GM19372 (cell line): ENCODE measurements around the gene ZNF485.
"Not testable (repeated sequence)": the region's sequence is repeated elsewhere in the genome, so short reads cannot be mapped to it uniquely, and the experiment has no call there.

Experiments
- ATAC-seq: cut with Tn5 transposase; IDR thresholded peaks from one replicate; pipeline ENCODE4 v1.9.1; 2021; ENCODE audit warnings: mild to moderate bottlenecking, low read depth, moderate library complexity; ENCODE audit not compliant: unreplicated experiment

Gene ZNF485

GRCh38 chr10:43606323-43607198 is at the start of gene ZNF485:
TSS of gene ZNF485 (plus strand) at chr10:43606438. CDS start at chr10:43607051, 613 bp downstream.
- ATAC-seq, result peak; percentile 99

GRCh38 chr10:43557214-43557613 is 49.0 kb upstream of the ZNF485 start:
- ATAC-seq, result no peak

GRCh38 chr10:43569681-43570080 is 36.6 kb upstream of the ZNF485 start:
- no peak for ATAC-seq

- ATAC-seq, result no peak
Measured at GRCh38 chr10:43570971-43571370, 35.3 kb upstream of the ZNF485 start.

GRCh38 chr10:43573250-43574000 is 32.8 kb upstream of the ZNF485 start:
- no peak for ATAC-seq

GRCh38 chr10:43574001-43574892 is 32.0 kb upstream of the ZNF485 start, which contains the start of gene ZNF239:
TSS of gene ZNF239 (minus strand) at chr10:43574616. CDS start at chr10:43558079, 16,537 bp downstream.
- peak; percentile 97 for ATAC-seq

- no peak for ATAC-seq
Measured at GRCh38 chr10:43574906-43575305, 31.3 kb upstream of the ZNF485 start.

GRCh38 chr10:43576062-43576461 is 30.2 kb upstream of the ZNF485 start:
- ATAC-seq, result no peak

- no peak for ATAC-seq
Measured at GRCh38 chr10:43576580-43576979, 29.7 kb upstream of the ZNF485 start.

GRCh38 chr10:43584051-43584450 is 22.2 kb upstream of the ZNF485 start:
- ATAC-seq, result no peak

GRCh38 chr10:43585046-43585445 is 21.2 kb upstream of the ZNF485 start:
- no peak for ATAC-seq

GRCh38 chr10:43585981-43586729 is 20.1 kb upstream of the ZNF485 start:
- no peak for ATAC-seq

- ATAC-seq, result not testable (repeated sequence)
Measured at GRCh38 chr10:43586730-43587115, 19.5 kb upstream of the ZNF485 start.

GRCh38 chr10:43591303-43591904 is 14.8 kb upstream of the ZNF485 start:
- no peak for ATAC-seq

GRCh38 chr10:43594944-43595589 is 11.2 kb upstream of the ZNF485 start:
- ATAC-seq, result peak; percentile 95

GRCh38 chr10:43595739-43596298 is 10.4 kb upstream of the ZNF485 start:
- peak; percentile 44 for ATAC-seq

- no peak for ATAC-seq
Measured at GRCh38 chr10:43596546-43596945, 9.7 kb upstream of the ZNF485 start.

- no peak for ATAC-seq
Measured at GRCh38 chr10:43598446-43598845, 7.8 kb upstream of the ZNF485 start.

- no peak for ATAC-seq
Measured at GRCh38 chr10:43599333-43599732, 6.9 kb upstream of the ZNF485 start.
